DMS153 treated with DMSO at 0.1 percent for 48 hours (cell line): ENCODE measurements around the gene NOL4.

Source experiments
- DNase-seq: peaks from one replicate; lab custom pipeline; 2025; ENCODE audit not compliant: unreplicated experiment; lab: John Stamatoyannopoulos, UW

Gene NOL4

GRCh38 chr18:34196256-34196655 is 28.5 kb downstream of the NOL4 start:
- no peak for DNase-seq

GRCh38 chr18:34194239-34194638 is 30.5 kb downstream of the NOL4 start:
- DNase-seq = no peak

GRCh38 chr18:34189656-34190435 is 34.9 kb downstream of the NOL4 start:
- DNase-seq = no peak
